GM19467 (cell line): ENCODE measurements around the gene USH2A.

Experiments used
- ATAC-seq: cut with Tn5 transposase; IDR thresholded peaks from one replicate; pipeline ENCODE4 v1.9.1; 2021; ENCODE audit warnings: mild to moderate bottlenecking, moderate library complexity; ENCODE audit not compliant: unreplicated experiment

Gene USH2A

GRCh38 chr1:216209125-216209524, 214.1 kb downstream of the USH2A start:
- no peak for ATAC-seq

- no peak for ATAC-seq
Measured at GRCh38 chr1:216207154-216207553, 216.1 kb downstream of the USH2A start.

- no peak for ATAC-seq
Measured at GRCh38 chr1:216205176-216205575, 218.1 kb downstream of the USH2A start.

- no peak for ATAC-seq
Measured at GRCh38 chr1:216201946-216202345, 221.3 kb downstream of the USH2A start.

- ATAC-seq = no peak
Measured at GRCh38 chr1:216200941-216201340, 222.3 kb downstream of the USH2A start.

GRCh38 chr1:216194721-216195120, 228.5 kb downstream of the USH2A start:
- ATAC-seq = no peak

- no peak for ATAC-seq
Measured at GRCh38 chr1:216193839-216194443, 229.3 kb downstream of the USH2A start.

GRCh38 chr1:216190438-216190837, 232.8 kb downstream of the USH2A start:
- no peak for ATAC-seq

GRCh38 chr1:216186816-216187215, 236.4 kb downstream of the USH2A start:
- no peak for ATAC-seq

- ATAC-seq = no peak
Measured at GRCh38 chr1:216186141-216186540, 237.1 kb downstream of the USH2A start.

- no peak for ATAC-seq
Measured at GRCh38 chr1:216184126-216184680, 239.0 kb downstream of the USH2A start.

- ATAC-seq = no peak
Measured at GRCh38 chr1:216183454-216183853, 239.8 kb downstream of the USH2A start.

- no peak for ATAC-seq
Measured at GRCh38 chr1:216183007-216183406, 240.2 kb downstream of the USH2A start.

- no peak for ATAC-seq
Measured at GRCh38 chr1:216181590-216181989, 241.7 kb downstream of the USH2A start.

- no peak for ATAC-seq
Measured at GRCh38 chr1:216178281-216178680, 245.0 kb downstream of the USH2A start.

- ATAC-seq = no peak
Measured at GRCh38 chr1:216176970-216177369, 246.3 kb downstream of the USH2A start.

- no peak for ATAC-seq
Measured at GRCh38 chr1:216175714-216176113, 247.5 kb downstream of the USH2A start.

- no peak for ATAC-seq
Measured at GRCh38 chr1:216173376-216173995, 249.8 kb downstream of the USH2A start.

- no peak for ATAC-seq
Measured at GRCh38 chr1:216169351-216169750, 253.9 kb downstream of the USH2A start.

- no peak for ATAC-seq
Measured at GRCh38 chr1:216168546-216168945, 254.7 kb downstream of the USH2A start.

- no peak for ATAC-seq
Measured at GRCh38 chr1:216154063-216154462, 269.2 kb downstream of the USH2A start.

GRCh38 chr1:216153130-216153529, 270.1 kb downstream of the USH2A start:
- no peak for ATAC-seq
